Mucosa of descending colon (tissue), 3 donors: ENCODE measurements around the gene PNKD. TPM values are rescaled to one million over a fixed set of nuclear protein-coding genes. Genes with fewer than 3 reads are reported as not detected.

ENCODE experiments used
- ATAC-seq: fragments of 200-7000 bp; cut with Tn5 transposase; one replicate; pipeline ENCODE4 v1.9.1; 2020; ENCODE audit warnings: mild to moderate bottlenecking, moderate library complexity
- DNase-seq, 3 donors: peaks; one replicate each; pipeline ENCODE4 v3.0.0-alpha.2; 2020
- H3K36me3 ChIP-seq: fragments of 200-600 bp; one replicate; pipeline ENCODE4 v1.8.0; 2021; ENCODE audit warnings: low read depth, mild to moderate bottlenecking
- H3K4me1 ChIP-seq: fragments of 200-600 bp; one replicate; pipeline ENCODE4 v1.8.0; 2021; ENCODE audit warnings: low read depth, mild to moderate bottlenecking
- H3K4me3 ChIP-seq: fragments of 200-600 bp; one replicate; pipeline ENCODE4 v1.8.0; 2021; ENCODE audit warnings: mild to moderate bottlenecking
- H3K9me3 ChIP-seq: fragments of 200-600 bp; one replicate; pipeline ENCODE4 v1.8.0; 2021; ENCODE audit warnings: mild to moderate bottlenecking
- intact Hi-C, 2 donors: fragments of 100-400 bp; cut with DNase I in 1 of 2; cut with micrococcal nuclease in 1 of 2; formaldehyde crosslinking; loops; one replicate each; pipeline versions ENCODE4 v1.11.0 to v1.11.1; 2022; cut with DNase I, micrococcal nuclease
- total RNA-seq, 3 donors: library from RNA; stranded (reverse); fragmentation: NEBNext Ultra II Directional in 2 of 3; extraction: Animal tissue kit (Norgen Biotek cat#: 25700) in 2 of 3; gene quantifications; one replicate each; pipeline versions ENCODE4 v1.2.1 to v1.2.4, GENCODE V29; 2021 to 2023
- TF ChIP-seq, protein P1 (sequence below): fragments of 200-600 bp; IDR thresholded peaks from one replicate; pipeline ENCODE4 v1.8.0; 2022; ENCODE audit warnings: antibody characterized with exemption, mild to moderate bottlenecking
- donor health status: DM: no; HTN: no; CAD: no; lungs with moderate emphysema.
- donor health status: DM: no; HTN: no; CAD: no.
- donor health status: DM: no; HTN: yes; CAD: no.

Gene PNKD
- total RNA-seq, 3 donors from 2014 or later = 77.1 to 101 (median 92.1) TPM

DNA sequence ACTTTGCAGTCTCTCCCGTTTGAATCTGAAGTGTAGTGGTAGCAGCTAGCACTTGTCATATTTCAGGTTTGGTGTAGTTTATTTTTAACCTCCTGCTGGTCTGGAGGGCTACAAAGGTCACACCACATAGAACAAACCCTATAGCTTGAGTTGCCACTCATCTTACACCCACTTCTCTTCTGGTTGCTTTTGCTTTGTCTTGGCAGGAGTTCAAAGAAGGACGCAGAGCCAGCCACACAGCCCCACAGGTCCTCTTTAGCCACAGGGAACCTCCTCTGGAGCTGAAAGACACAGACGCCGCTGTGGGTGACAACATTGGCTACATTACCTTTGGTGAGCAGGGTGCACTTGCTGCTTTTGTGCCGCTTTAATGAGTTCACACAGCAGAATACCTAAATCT, 25.1 kb upstream of the PNKD start:
- no peak for ATAC-seq

DNA sequence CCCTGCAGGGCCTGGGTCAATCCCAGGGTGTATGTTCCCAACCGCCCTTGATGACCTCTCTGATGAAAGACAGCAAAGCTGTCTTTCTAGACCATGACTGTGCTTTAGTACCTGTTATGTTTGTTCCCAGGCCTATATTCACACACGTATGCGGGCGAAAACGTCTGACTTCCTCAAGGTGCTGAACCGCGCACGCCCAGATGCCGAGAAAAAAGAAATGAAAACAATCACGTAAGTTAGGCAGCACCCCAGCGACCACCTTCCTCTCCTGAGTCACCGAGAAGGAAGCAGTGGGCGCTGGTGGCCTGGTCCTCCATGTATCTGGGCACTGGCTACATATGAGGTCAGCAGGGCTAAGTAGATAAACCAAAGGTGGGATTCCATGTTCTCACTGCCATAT, 20.6 kb upstream of the PNKD start:
- H3K4me3 ChIP-seq = no peak overlapping the region
- peaks cover 28% of the 10 kb centered on the region for H3K36me3 ChIP-seq
- H3K9me3 ChIP-seq = no peaks in the 10 kb centered on the region
- intact Hi-C loops = loop anchor here (10.0 kb wide), 1 partner anchor 65 kb away; no protein-coding TSS in a partner anchor
- ATAC-seq (no peak), DNase-seq (no peak)
- H3K4me1 ChIP-seq = no peaks in the 10 kb centered on the region
- TF ChIP-seq, protein P1, sequence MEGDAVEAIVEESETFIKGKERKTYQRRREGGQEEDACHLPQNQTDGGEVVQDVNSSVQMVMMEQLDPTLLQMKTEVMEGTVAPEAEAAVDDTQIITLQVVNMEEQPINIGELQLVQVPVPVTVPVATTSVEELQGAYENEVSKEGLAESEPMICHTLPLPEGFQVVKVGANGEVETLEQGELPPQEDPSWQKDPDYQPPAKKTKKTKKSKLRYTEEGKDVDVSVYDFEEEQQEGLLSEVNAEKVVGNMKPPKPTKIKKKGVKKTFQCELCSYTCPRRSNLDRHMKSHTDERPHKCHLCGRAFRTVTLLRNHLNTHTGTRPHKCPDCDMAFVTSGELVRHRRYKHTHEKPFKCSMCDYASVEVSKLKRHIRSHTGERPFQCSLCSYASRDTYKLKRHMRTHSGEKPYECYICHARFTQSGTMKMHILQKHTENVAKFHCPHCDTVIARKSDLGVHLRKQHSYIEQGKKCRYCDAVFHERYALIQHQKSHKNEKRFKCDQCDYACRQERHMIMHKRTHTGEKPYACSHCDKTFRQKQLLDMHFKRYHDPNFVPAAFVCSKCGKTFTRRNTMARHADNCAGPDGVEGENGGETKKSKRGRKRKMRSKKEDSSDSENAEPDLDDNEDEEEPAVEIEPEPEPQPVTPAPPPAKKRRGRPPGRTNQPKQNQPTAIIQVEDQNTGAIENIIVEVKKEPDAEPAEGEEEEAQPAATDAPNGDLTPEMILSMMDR = no peak

More for the DNA sequence above, 25.1 kb upstream of the PNKD start:
- intact Hi-C loops = no loop called here
- Histone ChIP-seq H3K9me3 (no peaks in the 10 kb centered on the region), H3K4me3 (no peak overlapping the region), H3K4me1 (no peaks in the 10 kb centered on the region), H3K36me3 (peaks cover 16% of the 10 kb centered on the region)
- TF ChIP-seq, protein P1 = no peak
- DNase-seq = no peak

DNA sequence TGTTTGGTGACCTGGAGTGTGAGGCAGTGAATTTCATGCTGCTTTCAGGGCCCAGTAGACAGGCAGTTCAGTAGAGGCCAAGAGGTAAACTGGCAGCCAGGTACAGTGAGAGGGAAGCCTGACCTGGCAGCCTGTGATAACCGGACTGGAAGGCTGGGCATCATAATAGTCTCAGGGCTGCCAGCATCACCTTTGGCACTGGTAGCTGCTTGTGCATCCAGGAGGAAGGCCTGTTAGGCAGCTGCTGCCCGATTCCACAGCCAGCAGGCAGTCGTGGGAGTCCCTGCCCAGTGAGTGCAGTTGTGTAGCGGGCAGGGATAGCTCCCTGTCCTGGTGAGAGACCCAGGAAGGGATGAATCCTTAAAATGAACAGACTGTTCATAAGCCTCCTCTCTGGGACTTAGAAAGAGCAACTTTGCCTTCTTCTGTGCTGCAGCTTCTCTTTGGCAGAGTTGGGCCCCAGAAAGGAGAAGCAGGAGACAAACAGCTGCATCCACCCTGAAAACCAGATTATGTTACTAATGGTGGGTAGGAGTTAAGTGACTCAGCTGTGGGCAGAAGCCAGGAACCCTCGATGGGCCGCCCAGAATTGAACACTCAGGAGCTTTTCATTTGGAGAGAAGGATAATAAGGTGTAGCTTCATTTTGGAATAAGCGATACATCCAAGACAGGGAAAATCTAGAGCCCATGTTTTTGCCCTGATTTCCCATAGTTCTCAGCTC, 17.6 kb upstream of the PNKD start:
- ATAC-seq (no peak), DNase-seq (no peak)
- Histone ChIP-seq H3K4me1 (no peaks in the 10 kb centered on the region), H3K36me3 (peaks cover 21% of the 10 kb centered on the region), H3K9me3 (no peaks in the 10 kb centered on the region), H3K4me3 (no peak overlapping the region)
- intact Hi-C loops = loop anchor here (10.0 kb wide), 1 partner anchor 68 kb away; no protein-coding TSS in a partner anchor
- TF ChIP-seq, protein P1 = no peak

DNA sequence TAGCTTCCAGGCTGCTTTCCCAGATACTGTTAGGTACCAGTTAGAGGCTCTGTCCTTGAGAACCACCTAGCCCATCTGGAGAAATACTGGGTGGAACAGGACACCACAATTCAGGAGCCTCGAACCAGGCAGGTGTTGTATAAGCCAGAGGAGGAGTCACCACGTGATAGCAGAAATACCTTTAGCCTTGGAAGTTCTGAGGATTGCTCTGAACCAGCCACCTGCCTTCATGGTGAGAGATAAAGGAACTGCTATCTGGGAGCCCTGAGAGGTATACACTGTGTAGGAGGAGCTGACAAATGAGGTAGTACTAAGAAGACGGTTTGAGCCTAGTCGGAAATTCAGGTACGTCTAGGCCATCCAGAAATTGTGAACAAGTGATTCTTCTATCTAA, 17.1 kb upstream of the PNKD start:
- Histone ChIP-seq H3K9me3 (no peaks in the 10 kb centered on the region), H3K4me3 (no peak overlapping the region), H3K36me3 (peaks cover 21% of the 10 kb centered on the region), H3K4me1 (peaks cover under 1% of the 10 kb centered on the region)
- intact Hi-C loops = loop anchor here (10.0 kb wide), 1 partner anchor 68 kb away; no protein-coding TSS in a partner anchor
- no peak for ATAC-seq
- no peak for DNase-seq
- TF ChIP-seq, protein P1 = no peak

DNA sequence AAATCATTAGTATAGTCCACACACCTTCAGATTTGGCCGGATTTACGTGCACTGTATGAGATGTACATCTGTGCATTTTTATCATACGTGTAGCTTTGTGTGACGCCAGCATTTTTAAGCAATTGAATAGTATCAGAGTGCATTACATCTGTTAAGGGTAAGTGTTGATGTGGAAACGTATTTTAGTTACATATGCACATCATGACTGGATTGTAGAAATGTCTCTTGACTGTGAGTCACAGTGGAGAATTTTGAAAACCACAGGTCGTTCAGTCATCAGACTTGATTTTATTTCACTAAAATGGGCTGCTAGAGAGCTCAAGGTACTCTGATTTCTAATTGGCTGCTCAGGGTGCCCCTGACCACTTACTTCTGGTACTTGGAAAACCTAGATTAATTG, 14.9 kb upstream of the PNKD start:
- peaks cover 15% of the 10 kb centered on the region for H3K36me3 ChIP-seq
- ATAC-seq (no peak), DNase-seq (no peak)
- intact Hi-C loops = loop anchor here (10.0 kb wide), 1 partner anchor 71 kb away; no protein-coding TSS in a partner anchor
- H3K9me3 ChIP-seq = no peaks in the 10 kb centered on the region
- H3K4me1 ChIP-seq = peaks cover 9% of the 10 kb centered on the region
- TF ChIP-seq, protein P1 = no peak
- H3K4me3 ChIP-seq = no peak overlapping the region
